KMS-11 (cell line): Measurements from ENCODE around the gene IL10.

Experiments
- H2AFZ ChIP-seq: fragments of 200-600 bp; sonication (generic); 2 replicates; pipeline ENCODE4 v1.6.1; 2016; ENCODE audit warnings: antibody characterized with exemption, mixed run types, low read depth
- H3K27ac ChIP-seq: fragments of 200-600 bp; sonication (generic); 2 replicates; pipeline ENCODE4 v1.6.1; 2016; ENCODE audit warnings: mild to moderate bottlenecking, mixed run types
- H3K27me3 ChIP-seq: fragments of 200-600 bp; sonication (generic); 2 replicates; pipeline ENCODE4 v1.6.1; 2017; ENCODE audit warnings: mild to moderate bottlenecking, low read depth, mixed run types, moderate library complexity; ENCODE audit not compliant: insufficient read depth
- H3K36me3 ChIP-seq: fragments of 200-600 bp; sonication (generic); 2 replicates; pipeline ENCODE4 v1.6.1; 2017; ENCODE audit warnings: mild to moderate bottlenecking, mixed run types; ENCODE audit not compliant: insufficient read depth
- H3K4me1 ChIP-seq: fragments of 200-600 bp; sonication (generic); 2 replicates; pipeline ENCODE4 v1.6.1; 2016; ENCODE audit warnings: mild to moderate bottlenecking, low read depth, mixed run types; ENCODE audit not compliant: poor library complexity, severe bottlenecking
- H3K4me2 ChIP-seq: fragments of 200-600 bp; sonication (generic); 2 replicates; pipeline ENCODE4 v1.7.0; 2016; ENCODE audit warnings: mild to moderate bottlenecking, mixed run types
- H3K4me3 ChIP-seq: fragments of 200-600 bp; sonication (generic); IDR thresholded peaks from 2 replicates; pipeline ENCODE4 v1.6.1; 2017; ENCODE audit warnings: low read depth, low read length, mixed read lengths; ENCODE audit not compliant: insufficient read depth
- H3K79me2 ChIP-seq: fragments of 200-600 bp; sonication (generic); 2 replicates; pipeline ENCODE4 v1.6.1; 2016; ENCODE audit warnings: low read depth, mixed run types; ENCODE audit not compliant: insufficient read depth
- H3K9ac ChIP-seq: fragments of 200-600 bp; sonication (generic); 2 replicates; pipeline ENCODE4 v1.6.1; 2016; ENCODE audit warnings: mild to moderate bottlenecking, mixed run types
- H4K20me1 ChIP-seq: fragments of 200-600 bp; sonication (generic); 2 replicates; pipeline ENCODE4 v1.6.1; 2016; ENCODE audit warnings: mild to moderate bottlenecking, mixed run types; ENCODE audit not compliant: insufficient read depth
- CTCF ChIP-seq: fragments of 200-600 bp; sonication (generic); conservative IDR thresholded peaks from 2 replicates; pipeline ENCODE4 v1.6.1; 2017; ENCODE audit warnings: low read depth, mild to moderate bottlenecking, antibody characterized with exemption, low read length, moderate library complexity, mixed read lengths

The IL10 gene

DNA sequence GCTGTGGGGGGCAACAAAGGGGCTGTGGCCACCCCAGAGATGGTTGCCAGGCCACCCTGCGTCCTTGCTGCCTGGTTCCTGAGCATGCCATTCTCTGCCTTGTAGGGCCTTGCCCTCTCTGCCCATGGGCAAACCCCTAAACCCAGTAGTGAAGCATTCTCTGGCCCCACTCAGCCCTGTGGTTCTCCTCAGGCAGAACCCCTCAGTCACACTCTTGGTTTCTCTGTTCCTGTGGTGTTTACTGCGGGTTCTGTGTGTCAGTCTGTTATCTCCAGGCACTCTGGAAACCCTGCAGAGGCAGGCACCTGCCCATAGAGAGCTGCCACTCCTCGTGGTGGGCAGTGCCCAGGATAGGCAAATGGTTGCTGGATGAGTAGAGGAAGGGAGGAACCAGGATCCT lies 42.8 kb downstream of the IL10 start:
- no peak for TF ChIP-seq CTCF
- H3K9ac ChIP-seq, result no peak overlapping the region
- H3K4me2 ChIP-seq, result no peak overlapping the region
- H3K4me1 ChIP-seq, result peaks cover 21% of the 10 kb centered on the region
- no peak overlapping the region for H2AFZ ChIP-seq
- H3K27me3 ChIP-seq, result no peaks in the 10 kb centered on the region
- H3K4me3 ChIP-seq, result no peak overlapping the region
- no peak overlapping the region for H3K27ac ChIP-seq
- H3K79me2 ChIP-seq, result no peaks in the 10 kb centered on the region
- H4K20me1 ChIP-seq, result no peaks in the 10 kb centered on the region
- H3K36me3 ChIP-seq, result no peaks in the 10 kb centered on the region

GRCh38 chr1:206729050-206729449 lies 43.2 kb downstream of the IL10 start:
- H4K20me1 ChIP-seq, result no peaks in the 10 kb centered on the region
- H3K27me3 ChIP-seq, result no peaks in the 10 kb centered on the region
- H3K9ac ChIP-seq, result no peak overlapping the region
- no peak overlapping the region for H2AFZ ChIP-seq
- H3K36me3 ChIP-seq, result no peaks in the 10 kb centered on the region
- H3K4me2 ChIP-seq, result no peak overlapping the region
- H3K27ac ChIP-seq, result no peak overlapping the region
- H3K4me1 ChIP-seq, result peaks cover 17% of the 10 kb centered on the region
- no peak overlapping the region for H3K4me3 ChIP-seq
- H3K79me2 ChIP-seq, result no peaks in the 10 kb centered on the region
- no peak for TF ChIP-seq CTCF

GRCh38 chr1:206728697-206728987 lies 43.7 kb downstream of the IL10 start:
- H4K20me1 ChIP-seq, result no peaks in the 10 kb centered on the region
- H2AFZ ChIP-seq, result no peak overlapping the region
- no peaks in the 10 kb centered on the region for H3K36me3 ChIP-seq

DNA sequence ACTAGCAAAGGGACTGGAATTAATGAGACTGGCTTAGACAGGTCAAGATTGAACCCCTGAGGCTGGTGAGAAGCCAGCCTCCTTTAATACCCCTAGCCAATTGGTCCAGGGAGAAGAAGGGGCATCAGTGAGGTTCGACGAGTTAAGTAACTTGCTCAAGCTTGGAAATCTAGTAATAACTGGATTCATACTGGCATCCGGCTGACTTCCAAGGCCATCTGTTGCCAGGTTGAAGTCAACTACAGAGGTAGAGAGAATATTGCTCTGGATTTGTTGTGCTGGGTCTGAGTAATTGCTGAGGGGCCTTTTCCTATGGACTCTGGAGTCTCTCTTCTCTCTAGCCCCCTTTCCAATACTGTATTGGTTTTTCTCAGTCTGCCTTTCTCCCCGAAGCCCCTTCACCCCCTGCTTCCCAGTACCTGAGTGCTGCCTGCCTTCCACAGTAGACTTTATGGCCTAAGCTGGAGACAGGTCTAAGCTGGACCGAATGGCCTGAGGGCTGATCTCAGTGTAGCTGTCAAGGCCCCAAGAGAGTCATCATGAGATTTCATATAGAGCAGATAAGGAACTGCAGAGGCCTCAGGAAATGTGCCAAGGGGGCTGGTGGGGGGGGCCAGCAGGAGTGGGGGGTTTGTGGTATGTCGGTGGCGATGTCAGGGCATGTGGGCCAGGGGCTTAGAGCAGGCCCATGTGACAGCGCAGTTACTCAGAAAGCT lies 44.2 kb downstream of the IL10 start:
- Histone ChIP-seq H3K4me2 (no peak overlapping the region), H3K9ac (no peak overlapping the region), H4K20me1 (no peaks in the 10 kb centered on the region)

More at GRCh38 chr1:206728697-206728987, 43.7 kb downstream of the IL10 start:
- Histone ChIP-seq H3K4me3 (no peak overlapping the region), H3K4me2 (no peak overlapping the region), H3K79me2 (no peaks in the 10 kb centered on the region), H3K27me3 (no peaks in the 10 kb centered on the region), H3K9ac (no peak overlapping the region), H3K27ac (no peak overlapping the region), H3K4me1 (peaks cover 17% of the 10 kb centered on the region)
- TF ChIP-seq CTCF, result no peak

More for the DNA sequence above, 44.2 kb downstream of the IL10 start:
- no peaks in the 10 kb centered on the region for H3K79me2 ChIP-seq
- no peak overlapping the region for H3K27ac ChIP-seq
- H2AFZ ChIP-seq, result no peak overlapping the region
- peaks cover 17% of the 10 kb centered on the region for H3K4me1 ChIP-seq
- H3K4me3 ChIP-seq, result no peak overlapping the region
- H3K36me3 ChIP-seq, result no peaks in the 10 kb centered on the region
- TF ChIP-seq CTCF, result no peak
- no peaks in the 10 kb centered on the region for H3K27me3 ChIP-seq
